B cell (primary cell): ENCODE results near the gene DYRK1A.

Experiments
- CTCF ChIP-seq: fragments of 200-600 bp; IDR thresholded peaks from one replicate; pipeline ENCODE4 v1.8.0; 2022; ENCODE audit warnings: antibody characterized with exemption, mild to moderate bottlenecking
- EZH2 ChIP-seq: IDR thresholded peaks from 2 replicates; pipeline ENCODE4 v1.6.1; 2012; ENCODE audit warnings: borderline replicate concordance, low read depth, mild to moderate bottlenecking, moderate library complexity, low read length; ENCODE audit not compliant: insufficient read depth, poor library complexity, severe bottlenecking

- TF ChIP-seq CTCF (no peak), EZH2 (no peak)
Observed at GRCh38 chr21:37437376-37438080, 71.0 kb downstream of the DYRK1A start.
